HG03135 (cell line): ENCODE results near the gene GCA.

ENCODE experiments used
- ATAC-seq: cut with Tn5 transposase; IDR thresholded peaks from one replicate; pipeline ENCODE4 v1.9.1; 2021; ENCODE audit warnings: mild to moderate bottlenecking, moderate library complexity; ENCODE audit not compliant: unreplicated experiment

The GCA gene

GRCh38 chr2:162327806-162328205 lies 16.1 kb upstream of the GCA start:
- no peak for ATAC-seq

GRCh38 chr2:162328424-162329157 lies 15.3 kb upstream of the GCA start:
- ATAC-seq, result peak; percentile 94

- ATAC-seq, result no peak
These were observed 13.1 kb upstream of the GCA start for GRCh38 chr2:162330881-162331280.

- no peak for ATAC-seq
These were observed 10.0 kb upstream of the GCA start for GRCh38 chr2:162333968-162334367.

- ATAC-seq, result no peak
These were observed 6.1 kb upstream of the GCA start for GRCh38 chr2:162337868-162338267.

- no peak for ATAC-seq
These were observed 3.1 kb upstream of the GCA start for GRCh38 chr2:162340822-162341221.

GRCh38 chr2:162342321-162342720 lies 1.6 kb upstream of the GCA start:
- ATAC-seq, result no peak

- no peak for ATAC-seq
These were observed 1.1 kb upstream of the GCA start for GRCh38 chr2:162342841-162343240.

- ATAC-seq, result no peak
These were observed 474 bp upstream of the GCA start for GRCh38 chr2:162343492-162343823.

GRCh38 chr2:162344617-162344950 lies 652 bp downstream of the GCA start:
- no peak for ATAC-seq

- ATAC-seq, result no peak
These were observed 21.5 kb downstream of the GCA start for GRCh38 chr2:162365392-162365791.

- no peak for ATAC-seq
These were observed 24.6 kb downstream of the GCA start for GRCh38 chr2:162368494-162368893.

- no peak for ATAC-seq
These were observed 25.6 kb downstream of the GCA start for GRCh38 chr2:162369551-162369950.

- ATAC-seq, result no peak
These were observed 27.0 kb downstream of the GCA start for GRCh38 chr2:162370931-162371330.

GRCh38 chr2:162372818-162373217 lies 28.9 kb downstream of the GCA start:
- no peak for ATAC-seq

- no peak for ATAC-seq
These were observed 36.0 kb downstream of the GCA start for GRCh38 chr2:162379719-162380580.

- no peak for ATAC-seq
These were observed 37.9 kb downstream of the GCA start for GRCh38 chr2:162381851-162382250.

GRCh38 chr2:162382278-162382677 lies 38.3 kb downstream of the GCA start:
- no peak for ATAC-seq

GRCh38 chr2:162385536-162385935 lies 41.6 kb downstream of the GCA start:
- no peak for ATAC-seq

GRCh38 chr2:162390801-162391200 lies 46.9 kb downstream of the GCA start:
- ATAC-seq, result no peak

- no peak for ATAC-seq
These were observed 56.4 kb downstream of the GCA start for GRCh38 chr2:162400336-162400735.

- no peak for ATAC-seq
These were observed 57.9 kb downstream of the GCA start for GRCh38 chr2:162401871-162402270.
